ENCODE data around the gene PXDN. TPM values are rescaled to one million over a fixed set of nuclear protein-coding genes. Genes with fewer than 3 reads are reported as not detected.
A peak's percentile ranks its signal among the peaks of the same experiment; 100 is the strongest.

PXDN gene
- total RNA-seq, 1 experiment from 2014 or later = 0.25 TPM

GRCh38 chr2:1677821-1678165, 66.5 kb downstream of the PXDN start:
- no peak for TF ChIP-seq CTCF (IDR thresholded peaks at IDR 0.05; ENCODE audit: insufficient read depth in 1 of 2, low read depth in 1 of 2, low read length in 1 of 2, severe bottlenecking in 1 of 2, unreplicated experiment in 1 of 2)
- Histone ChIP-seq H3K36me3 (ENCODE audit: control insufficient read depth, insufficient read depth, low read length) (no peaks in the 10 kb centered on the region), H3K4me1 (no peaks in the 10 kb centered on the region), H3K9me3 (no peaks in the 10 kb centered on the region), H3K27me3 (replicated peaks; ENCODE audit: control insufficient read depth, insufficient read depth, low read length) (no peaks in the 10 kb centered on the region), H3K4me3 (ENCODE audit: low read depth, low read length) (no peak overlapping the region)
- Mint-ChIP-seq H3K4me3 (ENCODE audit: unreplicated experiment) (no peak overlapping the region), H3K36me3 (ENCODE audit: insufficient read depth, unreplicated experiment) (no peaks in the 10 kb centered on the region), H3K9me3 (ENCODE audit: unreplicated experiment) (no peaks in the 10 kb centered on the region), H3K4me1 (ENCODE audit: low read depth, unreplicated experiment) (no peaks in the 10 kb centered on the region), H3K27ac (ENCODE audit: unreplicated experiment) (peak overlapping the region; percentile 13), H3K27me3 (ENCODE audit: insufficient read depth, unreplicated experiment) (no peaks in the 10 kb centered on the region)
- ChIA-PET CTCF (no interaction called here), POLR2A (interaction anchor here (0.6 kb wide), 1 partner anchor 127 kb away, joined by 5 read pairs; no protein-coding TSS in a partner anchor)
- intact Hi-C loops (cut with micrococcal nuclease; ENCODE audit: unreplicated experiment) = no loop called here
- no TSS peak for BruUV-seq (replicated peaks)
- no peak for DNase-seq

DNA sequence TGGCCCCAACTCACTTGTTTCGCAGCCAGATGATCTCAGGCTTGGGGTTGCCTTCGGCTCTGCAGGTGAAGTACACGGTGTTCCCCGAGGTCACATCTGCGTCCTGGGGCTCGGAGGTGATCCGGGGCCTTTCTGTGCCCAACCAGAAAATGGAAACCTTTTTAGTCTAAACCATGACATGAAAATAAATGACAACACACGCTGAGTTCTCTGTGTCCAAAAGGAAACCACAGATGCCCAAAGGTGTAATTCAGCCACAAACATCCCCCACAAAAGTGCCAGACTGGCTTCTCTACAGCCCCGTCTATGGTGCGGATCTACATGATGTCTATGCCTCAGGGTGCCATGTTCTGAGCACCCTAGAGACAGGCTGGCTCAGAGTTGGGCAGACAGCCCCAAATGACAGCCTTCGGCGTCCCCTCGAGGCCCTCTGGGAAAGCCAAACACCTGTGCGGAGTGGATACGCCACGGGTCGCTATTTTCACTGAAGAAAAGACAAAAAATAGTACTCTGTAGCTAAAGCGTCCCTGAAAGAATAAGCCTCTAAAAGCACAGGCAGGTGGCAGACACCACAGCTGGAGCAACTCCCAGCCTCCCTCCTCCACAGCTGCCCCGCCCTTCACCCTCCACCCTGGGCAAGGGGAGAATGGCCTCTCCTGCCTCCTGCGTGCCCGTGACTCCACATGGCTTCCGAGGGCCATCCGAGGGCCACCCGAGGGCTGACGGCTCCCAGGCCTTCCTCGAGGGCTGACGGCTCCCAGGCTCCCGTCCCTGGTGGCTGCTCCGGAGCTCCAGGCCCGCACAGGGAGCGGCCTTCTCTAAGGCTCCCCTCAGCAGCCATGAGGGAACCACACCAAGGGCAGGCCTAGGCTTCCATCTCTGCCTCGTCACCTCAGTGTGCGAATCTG, 67.1 kb downstream of the PXDN start:
- intact Hi-C loops (cut with micrococcal nuclease; ENCODE audit: unreplicated experiment) = no loop called here
- Mint-ChIP-seq H3K27ac (ENCODE audit: unreplicated experiment) (no peak overlapping the region), H3K36me3 (ENCODE audit: insufficient read depth, unreplicated experiment) (no peaks in the 10 kb centered on the region), H3K9me3 (ENCODE audit: unreplicated experiment) (no peaks in the 10 kb centered on the region), H3K27me3 (ENCODE audit: insufficient read depth, unreplicated experiment) (no peaks in the 10 kb centered on the region), H3K4me3 (ENCODE audit: unreplicated experiment) (no peak overlapping the region), H3K4me1 (ENCODE audit: low read depth, unreplicated experiment) (no peaks in the 10 kb centered on the region)
- no peaks in the 10 kb centered on the region for H3K36me3 ChIP-seq (ENCODE audit: control insufficient read depth, insufficient read depth, low read length)
- H3K4me3 ChIP-seq (ENCODE audit: low read depth, low read length) = no peak overlapping the region
- no peaks in the 10 kb centered on the region for H3K4me1 ChIP-seq
- H3K9me3 ChIP-seq = no peaks in the 10 kb centered on the region
- no TSS peak for BruUV-seq (replicated peaks)
- CTCF ChIA-PET = no interaction called here
- DNase-seq = no peak
- H3K27me3 ChIP-seq (replicated peaks; ENCODE audit: control insufficient read depth, insufficient read depth, low read length) = no peaks in the 10 kb centered on the region
- POLR2A ChIA-PET = interaction anchor here (0.6 kb wide), 1 partner anchor 126 kb away, joined by 5 read pairs; no protein-coding TSS in a partner anchor
- no peak for TF ChIP-seq CTCF (IDR thresholded peaks at IDR 0.05; ENCODE audit: insufficient read depth in 1 of 2, low read depth in 1 of 2, low read length in 1 of 2, severe bottlenecking in 1 of 2, unreplicated experiment in 1 of 2)

- Histone ChIP-seq H3K4me3 (ENCODE audit: low read depth, low read length) (no peak overlapping the region), H3K4me1 (no peaks in the 10 kb centered on the region), H3K36me3 (ENCODE audit: control insufficient read depth, insufficient read depth, low read length) (no peaks in the 10 kb centered on the region), H3K27me3 (replicated peaks; ENCODE audit: control insufficient read depth, insufficient read depth, low read length) (no peaks in the 10 kb centered on the region), H3K9me3 (no peaks in the 10 kb centered on the region)
- Mint-ChIP-seq H3K27me3 (ENCODE audit: insufficient read depth, unreplicated experiment) (no peaks in the 10 kb centered on the region), H3K4me1 (ENCODE audit: low read depth, unreplicated experiment) (no peaks in the 10 kb centered on the region), H3K4me3 (ENCODE audit: unreplicated experiment) (no peak overlapping the region), H3K27ac (ENCODE audit: unreplicated experiment) (no peak overlapping the region), H3K9me3 (ENCODE audit: unreplicated experiment) (no peaks in the 10 kb centered on the region), H3K36me3 (ENCODE audit: insufficient read depth, unreplicated experiment) (no peaks in the 10 kb centered on the region)
- intact Hi-C loops (cut with micrococcal nuclease; ENCODE audit: unreplicated experiment) = no loop called here
- ChIA-PET POLR2A (no interaction called here), CTCF (no interaction called here)
- no TSS peak for BruUV-seq (replicated peaks)
- no peak for TF ChIP-seq CTCF (IDR thresholded peaks at IDR 0.05; ENCODE audit: insufficient read depth in 1 of 2, low read depth in 1 of 2, low read length in 1 of 2, severe bottlenecking in 1 of 2, unreplicated experiment in 1 of 2)
- no peak for DNase-seq
Measured at GRCh38 chr2:1676091-1676912, 68.0 kb downstream of the PXDN start.
